Measurements from ENCODE around the gene TBL2.
A peak's percentile ranks its signal among the peaks of the same experiment; 100 is the strongest.
"Not testable (repeated sequence)": the region's sequence is repeated elsewhere in the genome, so short reads cannot be mapped to it uniquely, and the experiment has no call there.

TBL2 gene

GRCh38 chr7:73569042-73569608, 9.3 kb downstream of the TBL2 start:
- DNase-seq, result no peak

GRCh38 chr7:73567846-73568685, 10.3 kb downstream of the TBL2 start:
- DNase-seq, result peak; percentile 53

- DNase-seq, result no peak
Measured at GRCh38 chr7:73567140-73567539, 11.2 kb downstream of the TBL2 start.

- not testable (repeated sequence) for DNase-seq
Measured at GRCh38 chr7:73566431-73566830, 11.9 kb downstream of the TBL2 start.

- DNase-seq, result no peak
Measured at GRCh38 chr7:73565675-73566340, 12.6 kb downstream of the TBL2 start.

- peak; percentile 85 for DNase-seq
Measured at GRCh38 chr7:73560109-73560835, 18.1 kb downstream of the TBL2 start.

- DNase-seq, result peak; percentile 60
Measured at GRCh38 chr7:73557397-73558257, 20.8 kb downstream of the TBL2 start, which contains the start of gene BCL7B. Gene BCL7B (minus strand): TSS chr7:73557690. CDS start chr7:73557578, 112 bp downstream.

- peak; percentile 87 for DNase-seq
Measured at GRCh38 chr7:73557108-73557396, 21.3 kb downstream of the TBL2 start.

- DNase-seq, result no peak
Measured at GRCh38 chr7:73556208-73557107, 21.9 kb downstream of the TBL2 start.

GRCh38 chr7:73555411-73555982, 22.9 kb downstream of the TBL2 start:
- DNase-seq, result no peak

- not testable (repeated sequence) for DNase-seq
Measured at GRCh38 chr7:73550093-73550492, 28.3 kb downstream of the TBL2 start.

- DNase-seq, result no peak
Measured at GRCh38 chr7:73549176-73549575, 29.2 kb downstream of the TBL2 start.

- DNase-seq, result no peak
Measured at GRCh38 chr7:73547841-73548240, 30.5 kb downstream of the TBL2 start.

- no peak for DNase-seq
Measured at GRCh38 chr7:73544678-73545077, 33.7 kb downstream of the TBL2 start.

- no peak for DNase-seq
Measured at GRCh38 chr7:73541722-73542121, 36.7 kb downstream of the TBL2 start.

- no peak for DNase-seq
Measured at GRCh38 chr7:73539709-73540108, 38.7 kb downstream of the TBL2 start.

- not testable (repeated sequence) for DNase-seq
Measured at GRCh38 chr7:73538510-73538909, 39.9 kb downstream of the TBL2 start.

GRCh38 chr7:73537051-73537450, 41.3 kb downstream of the TBL2 start:
- DNase-seq, result no peak

GRCh38 chr7:73536479-73536878, 41.9 kb downstream of the TBL2 start:
- no peak for DNase-seq

- DNase-seq, result not testable (repeated sequence)
Measured at GRCh38 chr7:73535918-73536317, 42.5 kb downstream of the TBL2 start.

- no peak for DNase-seq
Measured at GRCh38 chr7:73533742-73534141, 44.6 kb downstream of the TBL2 start.

Measured in fibroblast of upper back skin (primary cell).